ENCODE data around the gene SCAP. TPM values are rescaled to one million over a fixed set of nuclear protein-coding genes. Genes with fewer than 3 reads are reported as not detected.

SCAP gene
- total RNA-seq, 1 experiment from 2014 or later = 67.6 TPM

- TF ChIP-seq CTCF (IDR thresholded peaks at IDR 0.05 in 2 of 3, conservative IDR thresholded peaks at IDR 0.05 in 1 of 3; ENCODE audit: borderline replicate concordance in 1 of 3, insufficient read depth in 1 of 3, low read depth in 2 of 3, low read length in 2 of 3) (no peak), RAD21 (IDR thresholded peaks at IDR 0.05; ENCODE audit: low read depth) (no peak), EZH2 (IDR thresholded peaks at IDR 0.05) (no peak), CEBPB (IDR thresholded peaks at IDR 0.05; ENCODE audit: low read depth) (no peak), ZFX (IDR thresholded peaks at IDR 0.05) (no peak), ZBTB33 (IDR thresholded peaks at IDR 0.05; ENCODE audit: extremely low read depth, insufficient replicate concordance, low read length) (no peak)
Measured at GRCh38 chr3:47475029-47475569, 642 bp downstream of the SCAP start (continued).

GRCh38 chr3:47473391-47473790 lies 2.4 kb downstream of the SCAP start:
- H3K9me3 ChIP-seq (ENCODE audit: control insufficient read depth in 1 of 2, insufficient read depth in 1 of 2, low read depth in 1 of 2, low read length in 2 of 2) = no peaks in the 10 kb centered on the region
- H3K9me2 ChIP-seq (ENCODE audit: insufficient read depth) = no peaks in the 10 kb centered on the region
- no peak overlapping the region for H3K4me2 ChIP-seq (ENCODE audit: low read length)
- ChIA-PET RAD21 (ENCODE audit: low non-redundant PET in 1 of 2, low total read pairs in 2 of 2, uncharacterized antibody in 2 of 2, unreplicated experiment in 2 of 2) (no interaction called here), CTCF (interaction anchor here (0.6 kb wide), 1 partner anchor 600 kb away, joined by 4 read pairs; no protein-coding TSS in a partner anchor), POLR2A (no interaction called here)
- intact Hi-C loops (cut with micrococcal nuclease) = no loop called here
- H3K79me2 ChIP-seq (ENCODE audit: insufficient read depth, low read length) = peaks cover 63% of the 10 kb centered on the region
- ATAC-seq (no peak), DNase-seq (ENCODE audit: low read depth, low spot score) (no peak)
- no peaks in the 10 kb centered on the region for H3K27me3 ChIP-seq (ENCODE audit: insufficient read depth, low read length)
- no peaks in the 10 kb centered on the region for H3K36me3 ChIP-seq (ENCODE audit: control insufficient read depth in 1 of 2, insufficient read depth in 2 of 2, low read length in 2 of 2)
- peaks cover 2 to 17% of the 10 kb centered on the region in 2 experiments; a peak in 1 of 4 replicates for H3K4me1 ChIP-seq (ENCODE audit: control insufficient read depth in 1 of 2, insufficient read depth in 2 of 2, low read length in 2 of 2)
- no peaks in the 10 kb centered on the region; the same call in 1 of the 2 replicates for H4K20me1 ChIP-seq (ENCODE audit: insufficient read depth)
- H3K4me3 ChIP-seq (replicated peaks in 1 of 2; ENCODE audit: low read depth in 1 of 2, low read length in 2 of 2) = no peak overlapping the region
- BruUV-seq (replicated peaks) = no TSS peak
- no peak overlapping the region for H3K27ac ChIP-seq (ENCODE audit: low read depth, low read length)
- no peak overlapping the region for H3K9ac ChIP-seq (ENCODE audit: low read length)
- H2AFZ ChIP-seq (ENCODE audit: low read depth, low read length, poor library complexity, severe bottlenecking) = no peak overlapping the region
- no peak for TF ChIP-seq ATF3 (IDR thresholded peaks at IDR 0.05)
- TF ChIP-seq TCF7L2 (IDR thresholded peaks at IDR 0.05; ENCODE audit: borderline replicate concordance, extremely low read depth, insufficient read depth, insufficient read length) = no peak
- no peak for TF ChIP-seq REST (IDR thresholded peaks at IDR 0.05; ENCODE audit: low read depth)
- no peak for TF ChIP-seq ZNF274 (IDR thresholded peaks at IDR 0.05; ENCODE audit: low read depth, low read length)
- TF ChIP-seq SRF (IDR thresholded peaks at IDR 0.05; ENCODE audit: low read depth) = no peak
- no peak for TF ChIP-seq POLR2AphosphoS5 (IDR thresholded peaks at IDR 0.05; ENCODE audit: low read depth, low read length)
- TF ChIP-seq POLR2A (IDR thresholded peaks at IDR 0.05; ENCODE audit: borderline replicate concordance, extremely low read depth, insufficient read depth, insufficient read length) = no peak
- TF ChIP-seq CTCF (IDR thresholded peaks at IDR 0.05 in 2 of 3, conservative IDR thresholded peaks at IDR 0.05 in 1 of 3; ENCODE audit: borderline replicate concordance in 1 of 3, insufficient read depth in 1 of 3, low read depth in 2 of 3, low read length in 2 of 3) = no peak
- no peak for TF ChIP-seq JUND (IDR thresholded peaks at IDR 0.05)

Measured in HCT116 (cell line).